Stomach (tissue), 4 donors: ENCODE data around the gene SOAT2.

ENCODE experiments used
- EP300 ChIP-seq: sonication (generic); formaldehyde crosslinking; IDR thresholded peaks from one replicate; pipeline ENCODE4 v1.6.1; 2017; ENCODE audit warnings: antibody characterized with exemption
- POLR2A ChIP-seq, 4 donors: fragments of 450-650 bp; IDR thresholded peaks; one replicate each; pipeline ENCODE4 v1.6.1; 2016; ENCODE audit warnings: antibody characterized with exemption in 4 of 4, control low read depth in 2 of 4, mild to moderate bottlenecking in 1 of 4, moderate library complexity in 1 of 4

DNA sequence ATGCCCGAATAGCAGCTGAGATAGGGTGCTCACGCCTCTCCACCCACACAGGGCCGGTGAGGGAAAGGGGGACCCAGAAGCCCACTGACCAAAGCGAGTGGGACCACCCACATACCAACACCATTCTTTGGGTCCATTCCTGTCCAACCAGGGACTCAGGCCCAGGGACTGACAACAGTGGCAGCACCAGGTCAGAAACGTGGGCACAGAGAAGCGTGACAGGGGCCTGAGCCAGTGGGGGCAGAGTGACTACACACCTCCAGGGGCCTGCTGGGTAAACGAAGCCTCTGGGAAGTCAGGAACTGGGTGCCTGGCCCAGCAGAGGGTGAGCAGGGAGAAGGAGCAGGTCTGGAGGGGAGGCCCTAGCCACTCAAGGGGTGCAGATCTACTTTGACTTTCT, 37.8 kb upstream of the SOAT2 start:
- TF ChIP-seq POLR2A (IDR thresholded peaks at IDR 0.05), result no peak
- no peak for TF ChIP-seq EP300
